Measurements from ENCODE around the gene TSFM.
"Not testable (repeated sequence)": the region's sequence is repeated elsewhere in the genome, so short reads cannot be mapped to it uniquely, and the experiment has no call there.

GRCh38 chr12:57774634-57775033 lies 8.0 kb upstream of the TSFM start:
- not testable (repeated sequence) for TF ChIP-seq CTCF (IDR thresholded peaks at IDR 0.05; ENCODE audit: insufficient read depth, low read length); POLR2AphosphoS5 (IDR thresholded peaks at IDR 0.05; ENCODE audit: low read depth)
